Liver (tissue), 9 donors: ENCODE measurements around the gene ZFYVE26. TPM values are rescaled to one million over a fixed set of nuclear protein-coding genes. Genes with fewer than 3 reads are reported as not detected.
"Not testable (repeated sequence)": the region's sequence is repeated elsewhere in the genome, so short reads cannot be mapped to it uniquely, and the experiment has no call there.

Experiments
- DNase-seq: peaks from one replicate; pipeline ENCODE4 v3.0.0-alpha.2; 2017; ENCODE audit warnings: low spot score
- H3K27ac ChIP-seq, 2 donors: one replicate each; pipeline ENCODE4 v1.7.0; 2013; ENCODE audit warnings: inconsistent platforms in 2 of 2, low read length in 2 of 2, control low read depth in 1 of 2, low read depth in 1 of 2, mild to moderate bottlenecking in 1 of 2
- H3K27me3 ChIP-seq, 4 donors: one replicate each; pipeline versions ENCODE4 v1.6.1 to v1.7.0; 2013; ENCODE audit warnings: low read length in 3 of 4, inconsistent platforms in 1 of 4, mild to moderate bottlenecking in 1 of 4, moderate library complexity in 1 of 4; ENCODE audit not compliant: control insufficient read depth in 4 of 4, insufficient read depth in 4 of 4
- H3K36me3 ChIP-seq, 4 donors: one replicate each; pipeline versions ENCODE4 v1.6.1 to v1.7.0; 2013; ENCODE audit warnings: low read length in 3 of 4, mild to moderate bottlenecking in 3 of 4, low read depth in 1 of 4, moderate library complexity in 1 of 4; ENCODE audit not compliant: control insufficient read depth in 4 of 4, insufficient read depth in 3 of 4
- H3K4me1 ChIP-seq, 4 donors: one replicate each; pipeline versions ENCODE4 v1.6.1 to v1.7.0; 2013; ENCODE audit warnings: low read length in 3 of 4, mild to moderate bottlenecking in 3 of 4, moderate library complexity in 1 of 4; ENCODE audit not compliant: control insufficient read depth in 4 of 4, insufficient read depth in 4 of 4
- H3K4me3 ChIP-seq, 3 donors: one replicate each; pipeline versions ENCODE4 v1.6.1 to v1.7.0; 2013; ENCODE audit warnings: low read length in 3 of 3, control low read depth in 1 of 3, low read depth in 1 of 3, mild to moderate bottlenecking in 1 of 3
- H3K9ac ChIP-seq, 2 donors: one replicate each; pipeline ENCODE4 v1.7.0; 2013; ENCODE audit warnings: low read length in 2 of 2, mild to moderate bottlenecking in 2 of 2, moderate library complexity in 2 of 2, control low read depth in 1 of 2, low read depth in 1 of 2
- H3K9me3 ChIP-seq, 4 donors: one replicate each; pipeline versions ENCODE4 v1.6.1 to v1.7.0; 2013; ENCODE audit warnings: low read length in 3 of 4; ENCODE audit not compliant: control insufficient read depth in 4 of 4
- ATF3 ChIP-seq: IDR thresholded peaks from 2 replicates; pipeline ENCODE4 v1.6.1; 2016; ENCODE audit warnings: antibody characterized with exemption
- EGR1 ChIP-seq, 2 donors: IDR thresholded peaks; 2 replicates each; pipeline ENCODE4 v1.6.1; 2016 to 2018; ENCODE audit warnings: antibody characterized with exemption in 2 of 2, low read depth in 2 of 2
- FOXA1 ChIP-seq: IDR thresholded peaks from 2 replicates; pipeline ENCODE4 v1.6.1; 2016; ENCODE audit warnings: antibody characterized with exemption
- GABPA ChIP-seq, 2 donors: IDR thresholded peaks in 1 of 2; conservative IDR thresholded peaks in 1 of 2; 2 replicates each; pipeline ENCODE4 v1.6.1; 2016; ENCODE audit warnings: antibody characterized with exemption in 2 of 2, mild to moderate bottlenecking in 1 of 2, moderate library complexity in 1 of 2
- HNF4A ChIP-seq, 2 donors: conservative IDR thresholded peaks; 2 replicates each; pipeline ENCODE4 v1.6.1; 2016; ENCODE audit warnings: antibody characterized with exemption in 2 of 2, mild to moderate bottlenecking in 2 of 2
- HNF4G ChIP-seq: IDR thresholded peaks from 2 replicates; pipeline ENCODE4 v1.6.1; 2016; ENCODE audit warnings: antibody characterized with exemption
- JUND ChIP-seq, 2 donors: IDR thresholded peaks; 2 replicates each; pipeline ENCODE4 v1.6.1; 2016; ENCODE audit warnings: antibody characterized with exemption in 2 of 2
- MAX ChIP-seq: IDR thresholded peaks from 2 replicates; pipeline ENCODE4 v1.6.1; 2016; ENCODE audit warnings: antibody characterized with exemption
- NR2F2 ChIP-seq: IDR thresholded peaks from 2 replicates; pipeline ENCODE4 v1.6.1; 2016; ENCODE audit warnings: antibody characterized with exemption
- RAD21 ChIP-seq, 2 donors: IDR thresholded peaks; 2 replicates each; pipeline ENCODE4 v1.6.1; 2016; ENCODE audit warnings: antibody characterized with exemption in 2 of 2, mild to moderate bottlenecking in 2 of 2
- RXRA ChIP-seq, 2 donors: IDR thresholded peaks; 2 replicates each; pipeline ENCODE4 v1.6.1; 2017 to 2018; ENCODE audit warnings: antibody characterized with exemption in 2 of 2, mild to moderate bottlenecking in 1 of 2
- SP1 ChIP-seq: IDR thresholded peaks from 2 replicates; pipeline ENCODE4 v1.6.1; 2018; ENCODE audit warnings: antibody characterized with exemption, mild to moderate bottlenecking
- TAF1 ChIP-seq: conservative IDR thresholded peaks from 2 replicates; pipeline ENCODE4 v1.6.1; 2016; ENCODE audit warnings: antibody characterized with exemption, mild to moderate bottlenecking
- YY1 ChIP-seq: IDR thresholded peaks from 2 replicates; pipeline ENCODE4 v1.6.1; 2016; ENCODE audit warnings: antibody characterized with exemption, mild to moderate bottlenecking
- ZBTB33 ChIP-seq: IDR thresholded peaks from 2 replicates; pipeline ENCODE4 v1.6.1; 2016; ENCODE audit warnings: antibody characterized with exemption
- WGBS: extraction: QIAGEN DNeasy Blood & Tissue Kit; methylation state at CpG from one replicate; pipeline ENCODE4 v1.1.7; 2013; 5-methylcytosine and 5-hydroxymethylcytosine counted together
- polyA plus RNA-seq, 2 donors: library from polyadenylated mRNA; stranded (reverse) in 1 of 2; unstranded in 1 of 2; fragments of 200-250 nt in 1 of 2; fragments of >200 nt in 1 of 2; fragmentation: Nextera tagmentation in 1 of 2; extraction: Ambion mirVana in 1 of 2; gene quantifications; one replicate each; pipeline versions ENCODE4 v1.2.1 to v1.2.3, GENCODE V29; 2013 to 2015
- total RNA-seq, 2 donors: library from RNA; depleted of rRNA; stranded (reverse); fragments of >200 nt; gene quantifications; one replicate each; pipeline ENCODE4 v1.2.3, GENCODE V29; 2014
- TF ChIP-seq, protein P1 (sequence below): fragments of 150-350 bp; IDR thresholded peaks from 2 replicates; pipeline ENCODE4 v1.5.1; 2017; ENCODE audit warnings: improper control_type of control experiment, low read depth, low read length; ENCODE audit not compliant: missing input control
- donor health status: healthy.
- donor health status: healthy.
- donor health status: healthy.
- donor health status: healthy.
- donor health status: healthy.

The ZFYVE26 gene
- total and polyA plus RNA-seq, 4 donors = 2.4 to 17.2 (median 7.7) TPM

GRCh38 chr14:67710209-67710608 is 106.2 kb downstream of the ZFYVE26 start:
- Histone ChIP-seq H3K4me3 (no peak overlapping the region), H3K9ac (no peak overlapping the region), H3K36me3 (no peaks in the 10 kb centered on the region), H3K27me3 (no peaks in the 10 kb centered on the region), H3K9me3 (no peaks in the 10 kb centered on the region), H3K4me1 (peaks cover 0 to 7% (median 5%) of the 10 kb centered on the region in 4 donors), H3K27ac (no peak overlapping the region)
- 85% methylated on average over 2 of the region's 2 CpGs for WGBS
- TF ChIP-seq RXRA (IDR thresholded peaks at IDR 0.05) (no peak), YY1 (no peak), FOXA1 (no peak), EGR1 (IDR thresholded peaks at IDR 0.05; ENCODE audit: low read depth in 2 of 2) (no peak), MAX (no peak), JUND (IDR thresholded peaks at IDR 0.05) (no peak), GABPA (IDR thresholded peaks at IDR 0.05 in 1 of 2, conservative IDR thresholded peaks at IDR 0.05 in 1 of 2) (no peak), ZBTB33 (no peak), ATF3 (no peak)
- DNase-seq = no peak

DNA sequence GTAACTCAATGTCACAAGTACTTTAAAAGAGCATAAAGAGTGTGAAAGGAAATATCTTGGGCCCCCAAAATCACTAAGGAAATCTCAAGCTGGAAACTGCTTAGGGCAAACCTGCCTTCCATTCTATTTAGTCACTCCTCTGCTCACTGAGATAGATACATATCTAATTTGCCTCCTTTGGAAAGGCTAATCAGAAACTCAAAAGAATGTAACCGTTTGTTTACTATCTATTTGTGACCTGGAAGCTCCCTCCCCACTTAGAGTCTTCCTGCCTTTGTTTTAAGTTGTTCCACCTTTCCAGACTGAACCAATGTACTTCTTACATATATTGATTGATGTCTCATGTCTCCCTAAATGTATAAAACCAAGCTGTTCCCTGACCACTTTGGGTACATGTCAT is 106.6 kb downstream of the ZFYVE26 start:
- peaks cover 0 to 11% (median 6%) of the 10 kb centered on the region in 4 donors for H3K4me1 ChIP-seq
- not testable (repeated sequence) for H3K36me3 ChIP-seq, H3K27ac ChIP-seq, DNase-seq, H3K4me3 ChIP-seq, H3K27me3 ChIP-seq, H3K9ac ChIP-seq, H3K9me3 ChIP-seq
- WGBS = 40% methylated on average over 1 of the region's 1 CpG

GRCh38 chr14:67709346-67709745 is 107.0 kb downstream of the ZFYVE26 start:
- H3K9ac ChIP-seq, H3K27me3 ChIP-seq, DNase-seq, H3K27ac ChIP-seq, H3K4me3 ChIP-seq, H3K9me3 ChIP-seq, H3K36me3 ChIP-seq: not testable (repeated sequence)
- peak in 1 of 2 donors; percentile 24 for TF ChIP-seq HNF4A (conservative IDR thresholded peaks at IDR 0.05)
- TF ChIP-seq ATF3 = peak; percentile 48
- peaks cover 0 to 15% (median 10%) of the 10 kb centered on the region in 4 donors for H3K4me1 ChIP-seq

- peaks cover 0 to 19% (median 14%) of the 10 kb centered on the region in 4 donors for H3K4me1 ChIP-seq
- H3K36me3 ChIP-seq = no peaks in the 10 kb centered on the region
- 46% methylated on average over 3 of the region's 3 CpGs for WGBS
- H3K27ac ChIP-seq = no peak overlapping the region
- H3K9me3 ChIP-seq = no peaks in the 10 kb centered on the region
- peak overlapping the region in 1 of 2 donors; percentile 36 for H3K9ac ChIP-seq
- TF ChIP-seq NR2F2 (no peak), ZBTB33 (no peak), MAX (no peak), HNF4G (no peak), EGR1 (IDR thresholded peaks at IDR 0.05; ENCODE audit: low read depth in 2 of 2) (no peak), TAF1 (no peak), YY1 (no peak), RAD21 (IDR thresholded peaks at IDR 0.05) (no peak), GABPA (IDR thresholded peaks at IDR 0.05 in 1 of 2, conservative IDR thresholded peaks at IDR 0.05 in 1 of 2) (no peak), SP1 (no peak)
- TF ChIP-seq, protein P1, sequence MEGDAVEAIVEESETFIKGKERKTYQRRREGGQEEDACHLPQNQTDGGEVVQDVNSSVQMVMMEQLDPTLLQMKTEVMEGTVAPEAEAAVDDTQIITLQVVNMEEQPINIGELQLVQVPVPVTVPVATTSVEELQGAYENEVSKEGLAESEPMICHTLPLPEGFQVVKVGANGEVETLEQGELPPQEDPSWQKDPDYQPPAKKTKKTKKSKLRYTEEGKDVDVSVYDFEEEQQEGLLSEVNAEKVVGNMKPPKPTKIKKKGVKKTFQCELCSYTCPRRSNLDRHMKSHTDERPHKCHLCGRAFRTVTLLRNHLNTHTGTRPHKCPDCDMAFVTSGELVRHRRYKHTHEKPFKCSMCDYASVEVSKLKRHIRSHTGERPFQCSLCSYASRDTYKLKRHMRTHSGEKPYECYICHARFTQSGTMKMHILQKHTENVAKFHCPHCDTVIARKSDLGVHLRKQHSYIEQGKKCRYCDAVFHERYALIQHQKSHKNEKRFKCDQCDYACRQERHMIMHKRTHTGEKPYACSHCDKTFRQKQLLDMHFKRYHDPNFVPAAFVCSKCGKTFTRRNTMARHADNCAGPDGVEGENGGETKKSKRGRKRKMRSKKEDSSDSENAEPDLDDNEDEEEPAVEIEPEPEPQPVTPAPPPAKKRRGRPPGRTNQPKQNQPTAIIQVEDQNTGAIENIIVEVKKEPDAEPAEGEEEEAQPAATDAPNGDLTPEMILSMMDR = no peak
- no peak for DNase-seq
- no peaks in the 10 kb centered on the region for H3K27me3 ChIP-seq
- H3K4me3 ChIP-seq = no peak overlapping the region
Observed at GRCh38 chr14:67705211-67705610, 111.2 kb downstream of the ZFYVE26 start.
